K562 (cell line): Measurements from ENCODE around the gene LVRN. TPM values are rescaled to one million over a fixed set of nuclear protein-coding genes. Genes with fewer than 3 reads are reported as not detected.

ENCODE experiments used
- ATAC-seq: fragments of 200-7000 bp; cut with Tn5 transposase; 3 replicates; pipeline ENCODE4 v1.9.1; 2020; ENCODE audit warnings: moderate library complexity
- BruUV-seq: library from RNA; stranded (reverse); fragments of 400-500 nt; replicated peaks from 2 replicates; lab custom pipeline; 2021; lab: Mats Ljungman, UMichigan
- CTCF ChIA-PET: fragments of 300-600 bp; formaldehyde crosslinking; extraction: SDS; loops from one replicate; lab custom pipeline; 2021; ENCODE audit warnings: low intra/inter-chr PET ratio; lab: Yijun Ruan, JAX
- POLR2A ChIA-PET: fragments of 300-600, 350-650 bp; sonication (Branson Sonifier 250); formaldehyde crosslinking; extraction: SDS; loops from one replicate; lab custom pipeline; 2021; ENCODE audit warnings: antibody characterized with exemption, inconsistent platforms; lab: Yijun Ruan, JAX
- DNase-seq, 4 experiments: peaks; one replicate each; pipeline versions ENCODE4 v3.0.0 to v3.0.0-alpha.2; 2011 to 2018; ENCODE audit warnings: low spot score in 3 of 4, mixed read lengths in 3 of 4; ENCODE audit errors: extremely low read depth in 1 of 4
- FAIRE-seq: peaks from 2 replicates; lab custom pipeline; 2011; peaks lifted over from hg19 to GRCh38; lab: Jason Lieb, UNC
- H2AFZ ChIP-seq: 2 replicates; pipeline ENCODE4 v1.6.0; 2011; ENCODE audit warnings: low read depth, low read length, control low read depth, inconsistent platforms
- H3K27ac ChIP-seq: fragments of 200-600 bp; 3 replicates; pipeline ENCODE4 v1.8.0; 2011; ENCODE audit warnings: low read depth, mild to moderate bottlenecking, control low read depth, inconsistent platforms, low read length, moderate library complexity, mixed read lengths; ENCODE audit errors: extremely low read depth
- H3K27me3 ChIP-seq, 2 experiments: fragments of 300-600 bp in 1 of 2; 2 replicates in 1 of 2; 3 replicates in 1 of 2; pipeline versions ENCODE4 v1.6.0 to v1.8.0; 2011; ENCODE audit warnings: inconsistent platforms in 2 of 2, low read length in 2 of 2, mild to moderate bottlenecking in 1 of 2, mixed read lengths in 1 of 2, moderate library complexity in 1 of 2; ENCODE audit not compliant: control insufficient read depth in 2 of 2, insufficient read depth in 2 of 2
- H3K36me3 ChIP-seq: fragments of 300-600 bp; 3 replicates; pipeline ENCODE4 v1.8.0; 2011; ENCODE audit warnings: mild to moderate bottlenecking, low read length, inconsistent platforms; ENCODE audit not compliant: control insufficient read depth, insufficient read depth
- H3K4me1 ChIP-seq, 2 experiments: fragments of 200-600 bp in 1 of 2; replicated peaks in 1 of 2; 2 replicates in 1 of 2; 3 replicates in 1 of 2; pipeline versions ENCODE4 v1.5.1 to v1.8.0; 2011; ENCODE audit warnings: inconsistent platforms in 2 of 2, low read length in 2 of 2, mild to moderate bottlenecking in 1 of 2, mixed read lengths in 1 of 2, moderate library complexity in 1 of 2; ENCODE audit not compliant: control insufficient read depth in 2 of 2, insufficient read depth in 2 of 2
- H3K4me2 ChIP-seq: 2 replicates; pipeline ENCODE4 v1.6.1; 2011; ENCODE audit warnings: low read length, control low read depth, inconsistent platforms, mixed read lengths; ENCODE audit not compliant: insufficient read depth
- H3K4me3 ChIP-seq: fragments of 200-600 bp; sonication (generic), shearing (Covaris generic); 2 replicates; pipeline ENCODE4 v1.5.1; 2016; ENCODE audit warnings: control low read depth, inconsistent platforms
- H3K79me2 ChIP-seq: fragments of 200-600 bp; 3 replicates; pipeline ENCODE4 v1.8.0; 2011; ENCODE audit warnings: low read length, inconsistent platforms; ENCODE audit not compliant: control insufficient read depth, insufficient read depth
- H3K9ac ChIP-seq, 2 experiments: 2 replicates each; pipeline versions ENCODE4 v1.6.0 to v1.6.1; 2011; ENCODE audit warnings: low read depth in 2 of 2, low read length in 2 of 2, control low read depth in 1 of 2, inconsistent platforms in 1 of 2, mild to moderate bottlenecking in 1 of 2, mixed read lengths in 1 of 2; ENCODE audit not compliant: insufficient read depth in 1 of 2
- H3K9me1 ChIP-seq: one replicate; pipeline ENCODE4 v1.6.0; 2011; ENCODE audit warnings: inconsistent platforms, mild to moderate bottlenecking, low read length, moderate library complexity; ENCODE audit not compliant: control insufficient read depth, insufficient read depth
- H3K9me3 ChIP-seq: replicated peaks from 2 replicates; pipeline ENCODE4 v1.5.1; 2011; ENCODE audit warnings: low read depth, low read length, inconsistent platforms; ENCODE audit not compliant: control insufficient read depth, insufficient read depth
- H4K20me1 ChIP-seq: replicated peaks from 2 replicates; pipeline ENCODE4 v1.6.1; 2011; ENCODE audit warnings: low read length, inconsistent platforms, mixed read lengths; ENCODE audit not compliant: control insufficient read depth, insufficient read depth
- PHF20 ChIP-seq: fragments of 450-650 bp; IDR thresholded peaks from 2 replicates; pipeline ENCODE4 v1.6.1; 2018; ENCODE audit not compliant: partially characterized antibody
- RAD21 ChIP-seq, 2 experiments: fragments of 250-450 bp in 1 of 2; fragments of 450-650 bp in 1 of 2; sonication (Bioruptor Pico) in 1 of 2; formaldehyde crosslinking in 1 of 2; IDR thresholded peaks in 1 of 2; conservative IDR thresholded peaks in 1 of 2; 2 replicates each; pipeline versions ENCODE4 v1.4.0 to v1.8.0; 2020 to 2022; ENCODE audit warnings: mild to moderate bottlenecking in 2 of 2, moderate library complexity in 1 of 2
- SRSF1 ChIP-seq: fragments of 200-400 bp; formaldehyde crosslinking; IDR thresholded peaks from 2 replicates; pipeline ENCODE4 v1.6.1; 2017; ENCODE audit warnings: mild to moderate bottlenecking, low read depth, low read length, moderate library complexity
- WGBS: fragments of 100-300 bp; shearing (Covaris generic); methylation state at CpG from one replicate; pipeline ENCODE4 v1.1.6; 2016; ENCODE audit warnings: low coverage, mixed read lengths; ENCODE audit not compliant: insufficient coverage; ENCODE audit errors: missing lambda C conversion rate; 5-methylcytosine and 5-hydroxymethylcytosine counted together
- in situ Hi-C: fragments of 300-500 bp; cut with MboI; formaldehyde crosslinking; loops from 4 replicates; pipeline ENCODE4 v1.15.0; 2018; ENCODE audit warnings: inconsistent platforms, mixed read lengths
- intact Hi-C: fragments of 100-400 bp; cut with micrococcal nuclease; formaldehyde crosslinking; loops from 2 replicates; pipeline ENCODE4 v1.14.2; 2022
- polyA plus RNA-seq, 8 experiments: library from polyadenylated mRNA; depleted of rRNA in 4 of 8; stranded (reverse) in 5 of 8; unstranded in 3 of 8; fragments of >200 nt; fragmentation: Nextera tagmentation in 2 of 8; fragmentation: Illumina TruSeq in 1 of 8; extraction: Ambion mirVana in 2 of 8; extraction: Trizol in 1 of 8; gene quantifications; 2 replicates each; pipeline versions ENCODE4 v1.2.1 to v1.2.3, GENCODE V29; 2011 to 2014; ENCODE audit warnings: inconsistent platforms in 1 of 8, missing spikeins in 1 of 8
- total RNA-seq, 7 experiments: library from RNA; depleted of rRNA in 6 of 7; stranded (reverse); fragments of >200 nt in 6 of 7; fragmentation: Illumina TruSeq in 2 of 7; extraction: Trizol in 2 of 7; gene quantifications; 2 replicates each; pipeline versions ENCODE4 v1.2.1 to v1.2.3, GENCODE V29; 2011 to 2021; ENCODE audit warnings: low replicate concordance in 1 of 7
- TF ChIP-seq, protein P1 (sequence below): fragments of 250-450 bp; sonication (Bioruptor Pico); IDR thresholded peaks from 2 replicates; pipeline ENCODE4 v1.5.0; 2020; ENCODE audit warnings: mild to moderate bottlenecking, borderline replicate concordance

The LVRN gene
- total and polyA plus RNA-seq, 9 of the 15 experiments (the other 6 are each of a cell fraction or from before 2014, with no cell fraction given), result 2.6 to 5.3 (median 4.1) TPM

DNA sequence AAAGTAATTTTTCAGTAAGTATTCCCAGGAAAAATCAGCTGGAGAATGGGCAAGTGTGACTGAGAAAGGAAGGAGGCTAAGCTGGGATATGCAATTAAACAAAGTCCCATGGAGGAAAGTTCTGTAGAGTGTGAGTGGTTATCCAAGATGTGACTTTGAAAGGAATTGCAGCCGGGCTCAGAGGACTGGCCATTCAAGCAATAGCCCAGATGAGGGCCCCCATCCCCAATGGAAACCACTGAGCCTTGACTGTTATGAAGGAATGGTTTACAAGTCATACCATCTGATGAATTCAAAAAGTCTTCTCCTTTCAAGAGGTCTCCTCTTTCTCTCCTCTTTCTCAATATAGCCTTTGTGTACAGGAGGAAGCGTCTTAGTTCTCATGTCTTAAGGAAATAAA lies 6.5 kb downstream of the LVRN start:
- Histone ChIP-seq H2AFZ (no peak overlapping the region), H3K4me3 (no peak overlapping the region), H3K9me1 (no peaks in the 10 kb centered on the region), H3K4me2 (no peak overlapping the region), H3K27ac (no peak overlapping the region), H3K36me3 (no peaks in the 10 kb centered on the region), H3K4me1 (no peaks in the 10 kb centered on the region), H4K20me1 (no peaks in the 10 kb centered on the region), H3K79me2 (no peaks in the 10 kb centered on the region), H3K27me3 (peaks cover 3 to 6% of the 10 kb centered on the region in 2 experiments; a peak in 3 of 5 replicates), H3K9ac (no peak overlapping the region), H3K9me3 (no peaks in the 10 kb centered on the region)
- no TSS peak for BruUV-seq
- no peak for FAIRE-seq
- intact Hi-C loops (no loop called here), in situ Hi-C loops (no loop called here)
- ChIA-PET CTCF (no interaction called here), POLR2A (interaction anchor here (0.6 kb wide), 1 partner anchor 1553 kb away, joined by 3 read pairs; no protein-coding TSS in a partner anchor)
- TF ChIP-seq PHF20 (no peak), SRSF1 (no peak), RAD21 (CRISPR knock-in tag; conservative IDR thresholded peaks at IDR 0.05 in 1 of 2, IDR thresholded peaks at IDR 0.05 in 1 of 2) (peak in 1 of 2 experiments; percentile 37; a peak in 2 of 4 replicates)
- TF ChIP-seq, protein P1, sequence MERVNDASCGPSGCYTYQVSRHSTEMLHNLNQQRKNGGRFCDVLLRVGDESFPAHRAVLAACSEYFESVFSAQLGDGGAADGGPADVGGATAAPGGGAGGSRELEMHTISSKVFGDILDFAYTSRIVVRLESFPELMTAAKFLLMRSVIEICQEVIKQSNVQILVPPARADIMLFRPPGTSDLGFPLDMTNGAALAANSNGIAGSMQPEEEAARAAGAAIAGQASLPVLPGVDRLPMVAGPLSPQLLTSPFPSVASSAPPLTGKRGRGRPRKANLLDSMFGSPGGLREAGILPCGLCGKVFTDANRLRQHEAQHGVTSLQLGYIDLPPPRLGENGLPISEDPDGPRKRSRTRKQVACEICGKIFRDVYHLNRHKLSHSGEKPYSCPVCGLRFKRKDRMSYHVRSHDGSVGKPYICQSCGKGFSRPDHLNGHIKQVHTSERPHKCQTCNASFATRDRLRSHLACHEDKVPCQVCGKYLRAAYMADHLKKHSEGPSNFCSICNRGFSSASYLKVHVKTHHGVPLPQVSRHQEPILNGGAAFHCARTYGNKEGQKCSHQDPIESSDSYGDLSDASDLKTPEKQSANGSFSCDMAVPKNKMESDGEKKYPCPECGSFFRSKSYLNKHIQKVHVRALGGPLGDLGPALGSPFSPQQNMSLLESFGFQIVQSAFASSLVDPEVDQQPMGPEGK (CRISPR knock-in tag), result no peak
- peak; percentile 44; the same call in 2 of the 3 replicates for ATAC-seq
- 0% methylated on average over 2 of the region's 2 CpGs for WGBS
- no peak for DNase-seq
